ENCODE results near the gene KIF26B. TPM values are rescaled to one million over a fixed set of nuclear protein-coding genes. Genes with fewer than 3 reads are reported as not detected.

KIF26B gene
- polyA plus RNA-seq, 2 of the 4 experiments (the other 2 are of a cell fraction) = 0.01 to 0.04 TPM

DNA sequence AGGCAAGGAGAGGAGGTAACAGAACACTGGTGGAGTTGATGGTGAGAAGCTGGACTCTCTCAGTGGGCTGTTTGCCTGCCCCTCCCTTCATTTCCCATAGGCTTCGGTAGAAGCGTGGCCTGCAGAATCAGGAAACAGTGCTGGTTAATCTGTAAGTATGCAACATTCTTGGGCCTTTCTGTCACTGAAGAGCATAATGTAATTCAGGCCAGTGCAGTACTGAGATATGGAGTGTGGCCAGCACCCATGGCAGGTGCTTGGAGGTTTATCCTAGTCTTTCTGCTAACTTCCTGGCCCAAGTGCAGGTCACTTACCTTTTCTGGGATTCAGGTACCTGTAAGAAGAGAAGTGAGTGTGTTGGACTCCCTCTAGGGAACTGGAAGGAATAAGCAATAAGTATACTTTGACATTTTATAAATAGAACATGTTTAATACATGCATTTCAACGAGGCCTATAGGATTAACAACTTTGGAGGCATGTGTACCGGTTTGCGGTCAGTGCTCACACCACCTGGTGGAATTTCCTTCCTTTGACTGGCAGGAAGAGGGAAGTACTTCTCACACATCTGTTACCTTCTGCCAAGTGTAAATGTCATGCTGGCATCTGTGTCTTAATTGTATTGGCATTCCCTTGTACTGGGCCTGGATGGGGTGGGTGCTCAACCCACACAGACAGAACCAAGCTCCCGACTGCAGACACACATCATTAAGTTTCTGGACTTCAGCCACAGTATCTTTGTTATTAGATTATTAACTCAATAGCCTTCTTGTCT, 105.5 kb downstream of the KIF26B start:
- WGBS (ENCODE audit: missing lambda C conversion rate) = 49% methylated on average over 6 of the region's 6 CpGs
- TF ChIP-seq ZFP36 (IDR thresholded peaks at IDR 0.05; ENCODE audit: borderline replicate concordance, partially characterized antibody) (no peak), KDM5A (IDR thresholded peaks at IDR 0.05) (no peak), BHLHE40 (IDR thresholded peaks at IDR 0.05; ENCODE audit: low read depth, low read length) (no peak), HEYL (CRISPR knock-in tag; IDR thresholded peaks at IDR 0.05) (no peak), MAFK (IDR thresholded peaks at IDR 0.05; ENCODE audit: partially characterized antibody) (no peak)
- TF ChIP-seq, protein P1, sequence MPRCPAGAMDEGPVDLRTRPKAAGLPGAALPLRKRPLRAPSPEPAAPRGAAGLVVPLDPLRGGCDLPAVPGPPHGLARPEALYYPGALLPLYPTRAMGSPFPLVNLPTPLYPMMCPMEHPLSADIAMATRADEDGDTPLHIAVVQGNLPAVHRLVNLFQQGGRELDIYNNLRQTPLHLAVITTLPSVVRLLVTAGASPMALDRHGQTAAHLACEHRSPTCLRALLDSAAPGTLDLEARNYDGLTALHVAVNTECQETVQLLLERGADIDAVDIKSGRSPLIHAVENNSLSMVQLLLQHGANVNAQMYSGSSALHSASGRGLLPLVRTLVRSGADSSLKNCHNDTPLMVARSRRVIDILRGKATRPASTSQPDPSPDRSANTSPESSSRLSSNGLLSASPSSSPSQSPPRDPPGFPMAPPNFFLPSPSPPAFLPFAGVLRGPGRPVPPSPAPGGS (IDR thresholded peaks at IDR 0.05) = no peak
- TF ChIP-seq, protein P2, sequence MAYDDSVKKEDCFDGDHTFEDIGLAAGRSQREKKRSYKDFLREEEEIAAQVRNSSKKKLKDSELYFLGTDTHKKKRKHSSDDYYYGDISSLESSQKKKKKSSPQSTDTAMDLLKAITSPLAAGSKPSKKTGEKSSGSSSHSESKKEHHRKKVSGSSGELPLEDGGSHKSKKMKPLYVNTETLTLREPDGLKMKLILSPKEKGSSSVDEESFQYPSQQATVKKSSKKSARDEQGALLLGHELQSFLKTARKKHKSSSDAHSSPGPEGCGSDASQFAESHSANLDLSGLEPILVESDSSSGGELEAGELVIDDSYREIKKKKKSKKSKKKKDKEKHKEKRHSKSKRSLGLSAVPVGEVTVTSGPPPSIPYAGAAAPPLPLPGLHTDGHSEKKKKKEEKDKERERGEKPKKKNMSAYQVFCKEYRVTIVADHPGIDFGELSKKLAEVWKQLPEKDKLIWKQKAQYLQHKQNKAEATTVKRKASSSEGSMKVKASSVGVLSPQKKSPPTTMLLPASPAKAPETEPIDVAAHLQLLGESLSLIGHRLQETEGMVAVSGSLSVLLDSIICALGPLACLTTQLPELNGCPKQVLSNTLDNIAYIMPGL (CRISPR knock-in tag; IDR thresholded peaks at IDR 0.05; ENCODE audit: borderline replicate concordance) = no peak
- TF ChIP-seq, protein P3, sequence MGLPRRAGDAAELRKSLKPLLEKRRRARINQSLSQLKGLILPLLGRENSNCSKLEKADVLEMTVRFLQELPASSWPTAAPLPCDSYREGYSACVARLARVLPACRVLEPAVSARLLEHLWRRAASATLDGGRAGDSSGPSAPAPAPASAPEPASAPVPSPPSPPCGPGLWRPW (IDR thresholded peaks at IDR 0.05) = no peak
- Histone ChIP-seq H3K4me3 (no peak overlapping the region), H3K9me3 (no peaks in the 10 kb centered on the region), H3K27ac (no peak overlapping the region), H3K4me2 (no peak overlapping the region), H3K4me1 (no peaks in the 10 kb centered on the region)
- CTCF ChIA-PET = no interaction called here
- POLR2A ChIA-PET = no interaction called here
- no peak for DNase-seq (ENCODE audit: low read depth in 1 of 2, low spot score in 1 of 2)
- no peak for ATAC-seq
- FAIRE-seq = no peak

DNA sequence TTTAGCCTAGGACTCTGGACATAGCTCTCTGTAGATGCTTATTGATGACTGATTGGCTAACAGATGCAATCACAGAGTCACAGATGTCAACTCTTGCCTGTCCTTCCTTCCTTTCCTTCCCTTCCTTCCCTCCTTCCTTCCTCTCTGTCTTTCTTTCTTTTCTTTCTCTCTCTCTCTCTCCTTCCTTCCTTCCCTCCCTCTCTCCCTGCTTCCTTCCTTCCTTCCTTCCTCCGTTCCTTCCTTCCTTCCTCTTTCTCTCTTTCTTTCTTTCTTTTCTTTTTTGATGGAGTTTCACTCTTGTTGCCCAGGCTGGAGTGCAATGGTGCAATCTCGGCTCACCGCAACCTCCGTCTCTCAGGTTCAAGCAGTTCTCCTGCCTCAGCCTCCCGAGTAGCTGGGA, 106.1 kb downstream of the KIF26B start:
- no peak for DNase-seq (ENCODE audit: low read depth in 1 of 2, low spot score in 1 of 2)
- no peak overlapping the region for H3K27ac ChIP-seq
- H3K4me2 ChIP-seq = no peak overlapping the region
- CTCF ChIA-PET = no interaction called here
- ATAC-seq = no peak
- no peak overlapping the region for H3K4me3 ChIP-seq
- FAIRE-seq = no peak
- H3K9me3 ChIP-seq = no peaks in the 10 kb centered on the region
- POLR2A ChIA-PET = interaction anchor here (0.7 kb wide), 1 partner anchor 19 kb away, joined by 5 read pairs; no protein-coding TSS in a partner anchor
- no peaks in the 10 kb centered on the region for H3K4me1 ChIP-seq
- TF ChIP-seq JUN (IDR thresholded peaks at IDR 0.05) (no peak), SMC3 (IDR thresholded peaks at IDR 0.05) (no peak), GATA3 (IDR thresholded peaks at IDR 0.05; ENCODE audit: borderline replicate concordance) (no peak), RARB (CRISPR knock-in tag; IDR thresholded peaks at IDR 0.05) (no peak), RCOR1 (IDR thresholded peaks at IDR 0.05; ENCODE audit: low read depth, low read length) (no peak), ZSCAN20 (CRISPR knock-in tag; IDR thresholded peaks at IDR 0.05) (no peak), PHF8 (IDR thresholded peaks at IDR 0.05; ENCODE audit: borderline replicate concordance, low read depth) (no peak), CBX8 (IDR thresholded peaks at IDR 0.05) (no peak)
- TF ChIP-seq, protein P4, sequence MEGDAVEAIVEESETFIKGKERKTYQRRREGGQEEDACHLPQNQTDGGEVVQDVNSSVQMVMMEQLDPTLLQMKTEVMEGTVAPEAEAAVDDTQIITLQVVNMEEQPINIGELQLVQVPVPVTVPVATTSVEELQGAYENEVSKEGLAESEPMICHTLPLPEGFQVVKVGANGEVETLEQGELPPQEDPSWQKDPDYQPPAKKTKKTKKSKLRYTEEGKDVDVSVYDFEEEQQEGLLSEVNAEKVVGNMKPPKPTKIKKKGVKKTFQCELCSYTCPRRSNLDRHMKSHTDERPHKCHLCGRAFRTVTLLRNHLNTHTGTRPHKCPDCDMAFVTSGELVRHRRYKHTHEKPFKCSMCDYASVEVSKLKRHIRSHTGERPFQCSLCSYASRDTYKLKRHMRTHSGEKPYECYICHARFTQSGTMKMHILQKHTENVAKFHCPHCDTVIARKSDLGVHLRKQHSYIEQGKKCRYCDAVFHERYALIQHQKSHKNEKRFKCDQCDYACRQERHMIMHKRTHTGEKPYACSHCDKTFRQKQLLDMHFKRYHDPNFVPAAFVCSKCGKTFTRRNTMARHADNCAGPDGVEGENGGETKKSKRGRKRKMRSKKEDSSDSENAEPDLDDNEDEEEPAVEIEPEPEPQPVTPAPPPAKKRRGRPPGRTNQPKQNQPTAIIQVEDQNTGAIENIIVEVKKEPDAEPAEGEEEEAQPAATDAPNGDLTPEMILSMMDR (IDR thresholded peaks at IDR 0.05) = no peak
- 62% methylated on average over 5 of the region's 5 CpGs for WGBS (ENCODE audit: missing lambda C conversion rate)

DNA sequence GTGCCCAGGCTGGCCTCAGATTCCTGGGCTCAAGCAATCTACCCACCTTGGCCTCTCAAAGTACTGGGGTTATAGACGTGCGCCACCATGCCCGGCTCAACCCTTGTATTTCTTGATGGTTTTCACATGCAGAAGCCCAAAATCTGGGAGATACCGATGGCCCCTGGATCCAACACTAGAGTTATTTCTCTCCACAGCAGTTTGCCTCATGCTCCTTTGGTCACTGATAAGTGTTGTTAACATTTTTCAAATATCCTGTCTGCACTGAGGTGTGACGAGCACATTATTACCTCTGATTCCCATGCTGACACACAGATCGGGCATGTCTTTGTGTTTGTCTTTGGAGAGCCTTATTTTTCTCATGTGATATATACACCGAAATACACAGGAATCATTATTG, 107.0 kb downstream of the KIF26B start:
- ATAC-seq = no peak
- FAIRE-seq = no peak
- CTCF ChIA-PET = no interaction called here
- no peak for TF ChIP-seq ESRRA (IDR thresholded peaks at IDR 0.05; ENCODE audit: borderline replicate concordance, low read length)
- no peak for TF ChIP-seq HOXB5 (CRISPR knock-in tag; IDR thresholded peaks at IDR 0.05)
- no peak for TF ChIP-seq BHLHE40 (IDR thresholded peaks at IDR 0.05; ENCODE audit: low read depth, low read length)
- no peak for TF ChIP-seq NPAS2 (CRISPR knock-in tag; IDR thresholded peaks at IDR 0.05; ENCODE audit: borderline replicate concordance)
- no peak for TF ChIP-seq SREBF2 (IDR thresholded peaks at IDR 0.05)
- POLR2A ChIA-PET = no interaction called here
- no peak for DNase-seq (ENCODE audit: low read depth in 1 of 2, low spot score in 1 of 2)
- Histone ChIP-seq H3K4me1 (no peaks in the 10 kb centered on the region), H3K27ac (no peak overlapping the region), H3K9me3 (no peaks in the 10 kb centered on the region), H3K4me3 (no peak overlapping the region), H3K4me2 (no peak overlapping the region)
- 52% methylated on average over 7 of the region's 7 CpGs for WGBS (ENCODE audit: missing lambda C conversion rate)

All from A549 (cell line).